NCI-H1417 treated with DMSO at 0.1 percent for 48 hours (cell line): Measurements from ENCODE around the gene RPS18.

Source experiments
- DNase-seq: peaks from one replicate; lab custom pipeline; 2025; lab: John Stamatoyannopoulos, UW

RPS18 gene

GRCh38 chr6:33289784-33290315 is 18.0 kb downstream of the RPS18 start:
- DNase-seq: no peak

- DNase-seq: no peak
Measured at GRCh38 chr6:33290459-33290858, 18.6 kb downstream of the RPS18 start.

- DNase-seq: no peak
Measured at GRCh38 chr6:33292996-33293682, 21.3 kb downstream of the RPS18 start.

GRCh38 chr6:33294086-33294823 is 22.4 kb downstream of the RPS18 start:
- no peak for DNase-seq

- DNase-seq: no peak
Measured at GRCh38 chr6:33295621-33296369, 23.9 kb downstream of the RPS18 start.

- no peak for DNase-seq
Measured at GRCh38 chr6:33296797-33297405, 25.0 kb downstream of the RPS18 start.

GRCh38 chr6:33297406-33297955 is 25.6 kb downstream of the RPS18 start:
- no peak for DNase-seq

GRCh38 chr6:33297956-33298772 is 26.3 kb downstream of the RPS18 start:
- DNase-seq: no peak

- DNase-seq: no peak
Measured at GRCh38 chr6:33298773-33299236, 26.9 kb downstream of the RPS18 start, which contains the start of gene RGL2. Gene RGL2, minus strand, starts transcription at chr6:33298942. Its CDS starts 332 bp downstream, at chr6:33298610.

GRCh38 chr6:33299237-33299944 is 27.5 kb downstream of the RPS18 start:
- DNase-seq: peak; percentile 45

- DNase-seq: no peak
Measured at GRCh38 chr6:33301877-33302276, 30.0 kb downstream of the RPS18 start.

GRCh38 chr6:33304216-33304615 is 32.3 kb downstream of the RPS18 start:
- DNase-seq: no peak

- no peak for DNase-seq
Measured at GRCh38 chr6:33305052-33305451, 33.2 kb downstream of the RPS18 start.

GRCh38 chr6:33306356-33306755 is 34.5 kb downstream of the RPS18 start:
- no peak for DNase-seq

GRCh38 chr6:33312361-33313104 is 40.7 kb downstream of the RPS18 start:
- peak; percentile 43 for DNase-seq

- DNase-seq: no peak
Measured at GRCh38 chr6:33313105-33313708, 41.3 kb downstream of the RPS18 start.

GRCh38 chr6:33313709-33314514 is 42.0 kb downstream of the RPS18 start, which contains the start of gene TAPBP:
Gene TAPBP, minus strand, starts transcription at chr6:33314078. Its CDS starts 37 bp downstream, at chr6:33314041.
- no peak for DNase-seq

GRCh38 chr6:33314515-33314942 is 42.7 kb downstream of the RPS18 start:
- DNase-seq: no peak
